B cell (primary cell): Measurements from ENCODE around the gene RANBP10. TPM values are rescaled to one million over a fixed set of nuclear protein-coding genes. Genes with fewer than 3 reads are reported as not detected.

Experiments
- ATAC-seq: fragments of 200-7000 bp; cut with Tn5 transposase; one replicate; pipeline ENCODE4 v1.10.0; 2021; ENCODE audit warnings: low read depth, mild to moderate bottlenecking, moderate number of reproducible peaks, moderate library complexity
- CTCF ChIA-PET: fragments of 350-600 bp; sonication (Branson Sonifier 250); formaldehyde crosslinking; loops from one replicate; lab custom pipeline; 2021; ENCODE audit warnings: antibody characterized with exemption, inconsistent platforms; lab: Charles Lee
- POLR2A ChIA-PET: fragments of 350-600 bp; sonication (Branson Sonifier 250); formaldehyde crosslinking; loops from one replicate; lab custom pipeline; 2021; ENCODE audit warnings: antibody characterized with exemption; lab: Charles Lee
- DNase-seq: peaks from one replicate; pipeline ENCODE4 v3.0.0; 2013
- H2AFZ ChIP-seq: 2 replicates; pipeline ENCODE4 v1.6.1; 2012; ENCODE audit warnings: mild to moderate bottlenecking, low read depth, low read length; ENCODE audit not compliant: insufficient read depth, poor library complexity, severe bottlenecking
- H3K27ac ChIP-seq, 2 donors: 1 replicate in 1 of 2; 2 replicates in 1 of 2; pipeline ENCODE4 v1.5.1; 2012 to 2013; ENCODE audit warnings: low read length in 2 of 2, mild to moderate bottlenecking in 2 of 2, moderate library complexity in 1 of 2
- H3K27me3 ChIP-seq, 4 experiments: fragments of 200-600 bp in 1 of 4; sonication (generic) in 1 of 4; replicated peaks in 1 of 4; 1 replicate in 2 of 4; 2 replicates in 2 of 4; pipeline versions ENCODE4 v1.6.1 to v1.7.0; 2013 to 2016; ENCODE audit warnings: low read length in 3 of 4, mild to moderate bottlenecking in 2 of 4, mixed read lengths in 1 of 4, moderate library complexity in 1 of 4; ENCODE audit not compliant: insufficient read depth in 4 of 4, control insufficient read depth in 3 of 4; ENCODE audit errors: control extremely low read depth in 1 of 4
- H3K36me3 ChIP-seq, 2 experiments: replicated peaks in 1 of 2; 1 replicate in 1 of 2; 2 replicates in 1 of 2; pipeline versions ENCODE4 v1.6.1 to v1.7.1; 2013; ENCODE audit warnings: low read length in 1 of 2; ENCODE audit not compliant: insufficient read depth in 2 of 2, control insufficient read depth in 1 of 2; ENCODE audit errors: control extremely low read depth in 1 of 2, extremely low read depth in 1 of 2
- H3K4me1 ChIP-seq, 2 donors: fragments of 200-600 bp in 1 of 2; sonication (generic) in 1 of 2; 1 replicate in 1 of 2; 2 replicates in 1 of 2; pipeline versions ENCODE4 v1.5.1 to v1.6.1; 2013 to 2017; ENCODE audit warnings: low read length in 2 of 2; ENCODE audit not compliant: control insufficient read depth in 2 of 2, insufficient read depth in 2 of 2
- H3K4me2 ChIP-seq: replicated peaks from 2 replicates; pipeline ENCODE3; 2012; ENCODE audit warnings: mild to moderate bottlenecking, low read depth, low read length; ENCODE audit not compliant: poor library complexity, severe bottlenecking
- H3K4me3 ChIP-seq, 5 experiments: fragments of 200-600 bp in 1 of 5; sonication (generic) in 1 of 5; 1 replicate in 3 of 5; 2 replicates in 2 of 5; pipeline versions ENCODE4 v1.5.1 to v1.7.0; 2011 to 2016; ENCODE audit warnings: low read length in 4 of 5, mild to moderate bottlenecking in 4 of 5, low read depth in 2 of 5, control low read depth in 1 of 5, moderate library complexity in 1 of 5; ENCODE audit not compliant: insufficient read depth in 1 of 5; ENCODE audit errors: control extremely low read depth in 1 of 5, extremely low read depth in 1 of 5
- H3K79me2 ChIP-seq: fragments of 200-600 bp; sonication (generic); one replicate; pipeline ENCODE4 v1.6.0; 2016; ENCODE audit warnings: low read length; ENCODE audit not compliant: control insufficient read depth, insufficient read depth
- H3K9ac ChIP-seq: fragments of 200-600 bp; sonication (generic); 2 replicates; pipeline ENCODE4 v1.6.1; 2017; ENCODE audit warnings: mild to moderate bottlenecking, low read length, moderate library complexity
- H3K9me3 ChIP-seq, 3 donors: one replicate each; pipeline versions ENCODE4 v1.6.1 to v1.7.1; 2013; ENCODE audit warnings: low read length in 2 of 3; ENCODE audit not compliant: control insufficient read depth in 2 of 3, insufficient read depth in 1 of 3; ENCODE audit errors: control extremely low read depth in 1 of 3
- H4K20me1 ChIP-seq: 2 replicates; pipeline ENCODE4 v1.6.0; 2012; ENCODE audit warnings: mild to moderate bottlenecking, low read length; ENCODE audit not compliant: insufficient read depth, control insufficient read depth, poor library complexity, severe bottlenecking
- H3K27ac Mint-ChIP-seq: one replicate; pipeline ENCODE4 v1.8.0; 2021; ENCODE audit warnings: mixed read lengths
- H3K27me3 Mint-ChIP-seq: one replicate; pipeline ENCODE4 v1.8.0; 2021; ENCODE audit warnings: mixed read lengths
- H3K4me1 Mint-ChIP-seq: one replicate; pipeline ENCODE4 v1.8.0; 2021; ENCODE audit warnings: mixed read lengths
- H3K4me3 Mint-ChIP-seq: one replicate; pipeline ENCODE4 v1.8.0; 2021; ENCODE audit warnings: mixed read lengths
- H3K9me3 Mint-ChIP-seq: one replicate; pipeline ENCODE4 v1.8.0; 2022; ENCODE audit warnings: mixed read lengths; ENCODE audit not compliant: insufficient read depth
- CTCF ChIP-seq: fragments of 200-600 bp; IDR thresholded peaks from one replicate; pipeline ENCODE4 v1.8.0; 2022; ENCODE audit warnings: antibody characterized with exemption, mild to moderate bottlenecking
- EZH2 ChIP-seq: IDR thresholded peaks from 2 replicates; pipeline ENCODE4 v1.6.1; 2012; ENCODE audit warnings: borderline replicate concordance, low read depth, mild to moderate bottlenecking, moderate library complexity, low read length; ENCODE audit not compliant: insufficient read depth, poor library complexity, severe bottlenecking
- WGBS: methylation state at CpG from one replicate; pipeline ENCODE4 v1.1.5; 2013; ENCODE audit warnings: missing lambda C conversion rate; ENCODE audit not compliant: insufficient coverage; 5-methylcytosine and 5-hydroxymethylcytosine counted together
- intact Hi-C: fragments of 100-400 bp; cut with micrococcal nuclease; formaldehyde crosslinking; loops from one replicate; pipeline ENCODE4 v1.10.0; 2022
- polyA plus RNA-seq: library from polyadenylated mRNA; depleted of rRNA; stranded (reverse); fragments of >200 nt; gene quantifications from 2 replicates; pipeline ENCODE4 v1.2.3, GENCODE V29; 2012
- total RNA-seq, 2 donors: library from RNA; stranded (reverse); fragments of 120-200 nt in 1 of 2; gene quantifications; 1 replicate in 1 of 2; 2 replicates in 1 of 2; pipeline versions ENCODE4 v1.2.3 to v1.2.4, GENCODE V29; 2013 to 2022

The RANBP10 gene
- total and polyA plus RNA-seq, 2 donors (not counting 1 experiment from before 2014, with no cell fraction given), result 29.0 to 32.2 TPM

- POLR2A ChIA-PET, result interaction anchor here (0.7 kb wide), 1 partner anchor 86 kb away, joined by 3 read pairs; no protein-coding TSS in a partner anchor
- H3K9me3 Mint-ChIP-seq, result no peaks in the 10 kb centered on the region
- H3K36me3 ChIP-seq, result peaks cover 0 to 11% of the 10 kb centered on the region in 2 experiments
- H3K4me2 ChIP-seq, result no peak overlapping the region
- H3K27me3 Mint-ChIP-seq, result no peaks in the 10 kb centered on the region
- H3K27me3 ChIP-seq, result no peaks in the 10 kb centered on the region
- H3K4me1 ChIP-seq, result peaks cover 4 to 5% of the 10 kb centered on the region in 2 donors
- H3K9me3 ChIP-seq, result no peaks in the 10 kb centered on the region
- no peaks in the 10 kb centered on the region for H3K79me2 ChIP-seq
- 100% methylated on average over 8 of the region's 12 CpGs for WGBS
- H3K4me3 Mint-ChIP-seq, result no peak overlapping the region
- intact Hi-C loops, result no loop called here
- no peaks in the 10 kb centered on the region for H4K20me1 ChIP-seq
- H3K27ac ChIP-seq, result no peak overlapping the region
- H3K4me1 Mint-ChIP-seq, result peaks cover 14% of the 10 kb centered on the region
- ATAC-seq (no peak), DNase-seq (no peak)
- no peak overlapping the region for H3K9ac ChIP-seq
- H2AFZ ChIP-seq, result no peak overlapping the region
- TF ChIP-seq CTCF (no peak), EZH2 (no peak)
- CTCF ChIA-PET, result interaction anchor here (1.0 kb wide), 2 partner anchors 11 to 138 kb away, joined by 3 to 4 read pairs; no protein-coding TSS in a partner anchor
- no peak overlapping the region for H3K4me3 ChIP-seq
- H3K27ac Mint-ChIP-seq, result no peak overlapping the region
These were observed 127.9 kb downstream of the RANBP10 start for GRCh38 chr16:67678354-67679023.

- intact Hi-C loops, result no loop called here
- no peak overlapping the region for H3K9ac ChIP-seq
- H3K27me3 Mint-ChIP-seq, result no peaks in the 10 kb centered on the region
- H3K36me3 ChIP-seq, result peaks cover 0 to 4% of the 10 kb centered on the region in 2 experiments
- ChIA-PET CTCF (interaction anchor here (1.0 to 1.4 kb wide), 2 partner anchors 139 to 160 kb away, joined by 3 to 4 read pairs; no protein-coding TSS in a partner anchor), POLR2A (no interaction called here)
- H3K27ac ChIP-seq, result no peak overlapping the region
- no CpG with 5 or more reads among the region's 1 CpG for WGBS
- H3K4me2 ChIP-seq, result no peak overlapping the region
- DNase-seq, result no peak
- H3K9me3 Mint-ChIP-seq, result no peaks in the 10 kb centered on the region
- ATAC-seq, result no peak
- no peak for TF ChIP-seq EZH2
- no peak for TF ChIP-seq CTCF
- no peaks in the 10 kb centered on the region for H3K27me3 ChIP-seq
- no peaks in the 10 kb centered on the region for H3K9me3 ChIP-seq
- no peaks in the 10 kb centered on the region for H4K20me1 ChIP-seq
- H3K4me1 Mint-ChIP-seq, result peaks cover 17% of the 10 kb centered on the region
- peaks cover 7 to 12% of the 10 kb centered on the region in 2 donors for H3K4me1 ChIP-seq
- no peak overlapping the region for H2AFZ ChIP-seq
- no peak overlapping the region for H3K27ac Mint-ChIP-seq
- no peak overlapping the region for H3K4me3 ChIP-seq
- no peak overlapping the region for H3K4me3 Mint-ChIP-seq
- no peaks in the 10 kb centered on the region for H3K79me2 ChIP-seq
These were observed 128.6 kb downstream of the RANBP10 start for GRCh38 chr16:67677712-67678111.
